ENCODE data around the gene KCNB1.

Gene KCNB1

DNA sequence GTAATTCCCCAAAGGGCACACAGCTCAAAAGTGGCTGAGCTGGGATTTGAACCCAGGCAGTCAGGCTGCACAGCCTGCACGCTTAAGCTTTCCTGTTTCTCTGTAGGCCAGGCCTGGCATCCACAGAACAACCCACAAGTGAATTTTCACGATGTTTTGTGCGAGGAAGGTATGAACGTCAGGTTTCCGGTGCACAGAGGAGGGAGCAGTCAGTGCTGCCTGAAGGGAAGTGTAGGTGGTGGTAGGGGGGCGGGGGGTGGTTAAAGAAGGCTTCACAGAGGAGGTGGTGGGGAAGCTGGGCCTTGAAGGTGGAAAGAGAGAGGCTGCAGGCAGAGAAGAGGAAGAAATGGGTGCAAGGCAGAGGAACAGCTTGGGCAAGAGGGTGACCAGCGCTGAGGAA lies 14.1 kb downstream of the KCNB1 start:
- no peak for DNase-seq

DNA sequence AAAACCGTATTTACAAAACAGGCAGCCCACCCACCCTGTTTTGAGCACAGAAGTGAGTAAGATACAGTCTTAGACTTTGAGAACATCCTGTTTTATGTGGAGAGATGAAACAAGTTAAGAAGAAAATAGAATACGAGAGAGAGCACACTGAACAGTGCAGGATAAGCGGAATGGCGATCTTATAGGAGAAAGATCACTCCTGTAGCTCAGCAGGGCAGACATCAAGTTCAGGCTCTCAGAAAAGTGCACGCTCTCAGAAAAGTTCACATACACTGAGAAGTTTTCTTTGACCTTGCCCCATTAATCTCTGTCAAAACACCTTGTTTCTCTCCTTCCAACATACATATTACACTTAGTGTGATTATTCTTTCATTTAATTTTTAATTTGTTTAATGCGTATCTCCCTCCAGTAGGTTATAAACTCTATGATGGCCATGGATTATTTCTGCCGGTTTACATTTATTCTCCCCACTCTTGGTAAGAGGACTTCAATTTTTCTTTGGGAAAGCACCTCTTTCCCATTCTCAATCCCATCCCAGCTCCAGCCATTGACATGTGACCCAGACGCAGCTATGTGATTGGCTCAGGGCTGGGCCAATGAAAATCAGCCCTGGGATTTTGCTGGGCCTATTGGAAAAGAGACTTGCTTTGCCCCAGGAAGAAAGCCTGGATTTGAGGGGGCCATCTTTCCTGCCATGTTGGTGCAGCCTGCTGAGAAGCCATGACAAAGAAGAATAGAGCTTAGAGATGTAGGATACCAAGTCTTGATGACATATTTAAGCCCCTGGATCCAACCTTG lies 16.2 kb downstream of the KCNB1 start:
- no peak for DNase-seq

DNA sequence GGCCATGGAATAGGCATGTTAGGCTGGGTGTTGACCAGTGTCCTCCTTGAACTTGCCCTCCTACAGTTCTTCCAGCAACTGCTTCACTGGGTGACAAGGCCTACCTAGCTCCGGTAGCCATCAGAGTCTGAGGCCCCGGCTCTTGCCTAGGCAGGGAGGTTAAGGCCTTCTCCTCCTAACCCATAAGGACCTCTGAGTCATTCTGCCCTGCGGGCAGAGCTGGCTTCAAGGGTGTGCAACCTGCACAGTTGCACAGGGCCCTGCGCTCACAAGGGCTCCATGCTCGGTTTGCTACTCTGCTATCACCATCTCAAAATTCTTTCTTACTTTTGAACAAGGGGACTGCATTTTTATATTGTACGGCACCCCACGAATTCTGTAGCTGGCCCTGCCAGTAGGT lies 17.9 kb downstream of the KCNB1 start:
- DNase-seq = no peak

DNA sequence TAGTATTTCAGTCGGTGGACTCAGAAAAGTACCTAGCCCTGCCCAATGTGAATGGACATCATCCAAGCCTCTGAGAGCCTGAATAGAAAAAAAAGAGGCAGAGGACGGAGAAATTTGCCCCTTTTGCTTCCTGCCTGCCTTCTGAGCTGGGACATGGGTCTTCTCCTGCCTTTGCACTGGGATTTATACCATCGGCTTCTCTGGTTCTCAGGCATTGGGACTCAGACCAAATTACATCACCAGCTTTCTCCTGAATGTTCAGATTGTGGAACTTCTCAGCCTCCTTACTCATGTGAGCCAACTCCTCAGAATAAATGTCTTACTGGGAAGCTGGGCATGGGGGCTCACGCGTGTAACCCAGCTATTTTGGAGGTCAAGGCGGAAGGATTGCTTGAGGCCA lies 19.8 kb downstream of the KCNB1 start:
- DNase-seq = no peak

DNA sequence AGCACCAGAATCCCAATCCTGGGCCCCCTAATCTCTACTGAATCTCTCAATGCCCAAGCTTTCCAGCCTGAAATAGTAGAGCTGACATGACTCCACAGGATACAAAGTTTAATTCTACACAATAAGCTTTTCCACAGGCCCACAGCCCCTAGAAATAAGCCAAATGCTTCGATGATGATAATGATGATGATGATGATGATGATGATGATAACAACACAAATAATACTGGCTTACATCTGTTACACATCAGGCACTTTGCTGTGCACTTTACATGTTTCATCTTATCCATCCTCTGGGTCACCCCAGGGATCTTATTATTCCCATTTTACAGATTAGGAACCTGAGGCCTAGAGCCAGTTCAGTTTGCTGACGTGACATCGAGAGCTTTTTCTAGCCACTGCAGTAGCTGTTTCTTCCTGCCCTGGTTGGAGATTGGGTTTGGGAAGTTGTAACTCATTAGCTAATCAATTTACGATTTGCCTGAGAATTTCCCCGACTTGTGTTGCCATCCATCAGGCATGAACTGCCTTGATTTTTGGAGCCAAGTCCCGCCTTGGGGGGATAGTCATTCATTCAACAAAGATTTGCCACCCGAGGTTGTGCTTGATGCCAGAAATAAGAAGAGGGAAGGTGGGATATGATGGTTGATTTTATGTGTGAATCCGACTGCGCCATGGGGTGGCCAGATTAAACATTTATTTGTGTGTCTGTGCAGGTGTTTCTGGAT lies 20.4 kb downstream of the KCNB1 start:
- no peak for DNase-seq

DNA sequence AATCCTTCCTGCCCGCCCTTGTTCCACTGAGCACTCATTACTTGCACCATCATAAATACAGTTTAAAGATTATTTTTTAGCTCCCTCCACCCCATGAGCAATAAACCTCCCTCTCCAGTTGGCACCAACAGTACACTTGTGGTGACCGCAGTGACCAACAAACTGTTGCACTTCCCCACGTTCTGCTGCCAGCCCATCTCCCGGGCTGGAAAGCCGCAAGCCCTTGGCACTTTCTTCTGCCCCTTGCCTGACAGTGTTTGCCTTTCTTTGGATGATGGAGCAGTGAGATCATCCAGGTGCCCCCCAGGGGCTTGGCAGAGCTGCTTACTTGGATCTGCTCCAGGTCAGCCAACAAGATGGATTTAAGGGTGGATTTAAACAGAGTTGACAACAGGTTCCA lies 21.6 kb downstream of the KCNB1 start:
- DNase-seq = no peak

DNA sequence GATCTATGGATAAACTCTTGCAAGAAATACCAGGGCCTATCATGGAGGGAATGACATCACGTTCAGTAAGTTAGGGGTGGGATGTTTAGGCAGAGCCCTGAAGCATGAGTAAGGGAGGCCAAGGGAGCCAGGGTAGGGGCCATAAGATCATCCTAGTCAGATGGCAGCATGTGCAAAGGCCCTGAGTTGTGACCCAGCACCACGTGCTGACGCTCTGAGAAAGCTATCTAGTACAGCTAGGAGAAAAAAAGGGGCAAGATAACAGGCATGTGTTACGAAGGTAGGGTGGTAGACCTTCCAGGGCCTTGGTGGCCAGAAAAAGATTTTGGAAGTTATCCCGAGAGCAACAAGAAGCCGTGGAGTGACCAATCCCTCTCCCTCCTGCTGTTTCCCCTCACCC lies 22.3 kb downstream of the KCNB1 start:
- DNase-seq = no peak

DNA sequence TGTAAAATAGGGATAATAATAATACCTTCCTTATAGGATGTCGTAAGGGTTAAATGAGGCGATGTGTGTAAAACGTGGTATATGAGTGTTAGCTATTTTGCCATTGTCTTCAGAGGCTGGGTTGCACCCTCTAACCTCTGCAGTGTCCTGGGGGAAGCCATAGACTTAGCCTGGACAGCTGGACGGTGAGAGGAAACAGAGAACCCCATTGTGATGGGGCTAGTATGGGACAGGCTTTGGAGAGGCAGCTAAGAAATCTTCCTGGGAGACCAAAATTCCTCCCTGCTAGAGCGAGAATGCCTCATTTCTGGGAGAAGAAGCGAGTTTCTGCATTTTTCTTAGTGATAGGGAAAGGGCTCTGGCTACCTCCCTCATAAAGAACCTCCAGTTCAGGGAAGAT lies 22.8 kb downstream of the KCNB1 start:
- DNase-seq = no peak

DNA sequence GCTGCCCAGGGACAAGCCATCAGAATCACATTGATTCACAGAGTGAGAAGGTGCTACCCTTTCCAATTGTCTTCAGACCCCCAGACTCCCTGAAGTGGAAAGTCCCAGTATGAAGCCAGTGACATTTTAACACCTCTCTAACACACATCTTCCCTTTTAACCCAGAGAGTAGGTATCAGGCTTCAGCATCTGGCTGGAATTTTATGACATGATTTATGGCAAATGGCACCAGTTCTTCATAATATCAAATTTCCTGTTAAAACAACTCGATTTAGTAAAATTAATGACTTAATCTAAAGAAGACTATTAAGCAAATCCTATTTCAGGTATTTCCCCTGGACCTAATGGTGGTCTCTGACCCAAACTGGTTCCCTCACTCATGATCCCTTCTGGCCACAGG lies 25.0 kb downstream of the KCNB1 start:
- DNase-seq = no peak

DNA sequence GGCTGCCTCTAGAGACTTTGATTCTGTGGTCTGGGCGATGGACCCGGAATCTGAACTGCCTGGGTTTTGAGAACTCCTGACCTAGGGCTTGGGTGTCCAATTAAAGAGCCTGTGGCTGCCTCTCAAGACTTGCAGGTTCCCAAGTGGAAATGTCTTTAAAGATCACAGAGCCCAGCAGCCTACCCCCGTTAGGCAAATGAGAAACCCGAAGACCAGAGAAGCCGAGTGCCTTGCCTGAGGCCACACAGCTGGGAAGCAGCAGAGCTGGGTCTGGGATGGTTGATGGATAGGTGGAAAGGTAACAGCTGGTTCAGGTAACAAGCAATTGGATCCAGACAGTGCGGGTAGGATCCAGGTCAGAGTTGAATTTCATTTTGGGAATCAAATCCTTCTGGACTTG lies 25.8 kb downstream of the KCNB1 start:
- DNase-seq = no peak

DNA sequence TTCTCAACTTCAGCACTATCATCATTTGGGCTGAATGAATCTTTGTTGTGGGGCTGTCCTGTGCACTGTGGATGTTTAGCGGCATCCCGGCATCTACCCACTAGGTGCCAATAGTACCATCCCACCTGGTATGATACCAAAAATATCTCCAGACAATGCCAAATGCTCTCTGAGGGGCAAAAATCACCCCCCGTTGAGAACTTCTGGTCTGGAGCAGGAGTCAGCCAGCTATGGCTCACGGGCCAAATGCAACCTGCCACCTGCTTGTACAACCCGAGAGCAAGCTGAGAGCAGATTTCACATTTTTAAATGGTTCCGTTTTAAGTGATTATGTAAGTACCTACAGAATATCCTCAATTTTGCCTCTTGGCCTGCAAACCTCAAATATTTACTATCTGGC lies 26.8 kb downstream of the KCNB1 start:
- DNase-seq = no peak

DNA sequence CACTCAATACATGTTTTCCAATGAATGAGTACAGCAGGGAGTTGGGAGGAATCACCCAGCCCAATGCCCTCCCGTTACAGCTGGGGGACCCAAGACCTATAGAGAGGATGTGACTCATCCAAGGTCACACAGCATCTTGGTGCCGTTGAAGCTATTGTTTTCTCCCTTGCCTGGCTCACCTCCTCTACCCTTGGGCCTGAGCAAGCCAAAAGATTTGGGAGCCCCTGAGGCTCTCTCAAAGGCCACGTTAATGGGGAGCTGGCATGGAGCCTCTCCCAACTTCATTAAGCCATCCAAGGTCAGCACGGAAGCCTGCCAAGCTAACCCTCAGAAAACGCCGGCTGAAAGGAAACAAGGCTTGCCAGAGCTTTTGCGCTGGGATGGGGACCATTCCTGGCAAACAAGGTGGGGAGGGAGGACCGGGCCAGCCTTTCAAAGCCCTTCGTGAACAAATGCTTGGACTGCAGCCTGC lies 30.4 kb downstream of the KCNB1 start:
- DNase-seq = no peak

DNA sequence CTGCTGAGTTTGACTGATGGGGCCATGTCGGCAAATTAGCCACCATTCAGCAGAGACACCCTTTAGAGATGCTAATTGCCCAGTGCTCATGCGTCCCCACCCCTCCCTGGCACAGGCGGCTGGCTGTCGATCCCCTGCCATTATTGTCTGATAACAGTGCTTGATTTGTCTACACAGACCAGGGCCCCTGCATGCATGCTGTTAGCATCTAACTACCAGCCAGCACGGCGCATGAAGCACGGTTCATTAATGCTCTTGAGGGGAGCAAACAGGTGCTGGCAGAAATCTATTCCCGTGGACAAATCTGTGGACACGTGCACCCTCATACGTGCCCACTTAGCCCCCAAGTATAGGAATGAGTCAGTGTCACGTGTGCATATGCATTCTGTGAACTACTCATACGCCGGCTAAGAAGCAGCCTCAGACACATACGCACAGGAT lies 32.2 kb downstream of the KCNB1 start:
- DNase-seq = no peak

DNA sequence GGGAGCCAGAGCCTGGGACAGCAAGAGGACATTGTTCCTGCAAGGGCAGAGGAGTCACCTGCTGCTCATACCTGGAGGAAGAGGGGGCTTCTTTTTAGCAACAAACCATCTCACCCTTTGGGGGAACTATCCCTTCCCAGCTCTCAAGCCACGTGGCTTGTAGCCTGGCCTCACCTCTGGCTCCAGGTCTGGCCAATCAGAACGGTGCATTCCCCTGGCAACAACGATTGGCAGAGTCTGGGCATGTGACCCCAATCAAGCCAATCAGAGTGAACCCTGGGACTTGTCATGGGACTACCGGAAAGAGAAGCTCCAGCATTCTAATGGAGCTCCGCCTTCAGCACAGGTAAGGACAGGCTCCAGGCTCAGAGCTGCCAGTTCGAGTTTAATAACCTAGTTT lies 33.6 kb downstream of the KCNB1 start:
- DNase-seq = no peak

DNA sequence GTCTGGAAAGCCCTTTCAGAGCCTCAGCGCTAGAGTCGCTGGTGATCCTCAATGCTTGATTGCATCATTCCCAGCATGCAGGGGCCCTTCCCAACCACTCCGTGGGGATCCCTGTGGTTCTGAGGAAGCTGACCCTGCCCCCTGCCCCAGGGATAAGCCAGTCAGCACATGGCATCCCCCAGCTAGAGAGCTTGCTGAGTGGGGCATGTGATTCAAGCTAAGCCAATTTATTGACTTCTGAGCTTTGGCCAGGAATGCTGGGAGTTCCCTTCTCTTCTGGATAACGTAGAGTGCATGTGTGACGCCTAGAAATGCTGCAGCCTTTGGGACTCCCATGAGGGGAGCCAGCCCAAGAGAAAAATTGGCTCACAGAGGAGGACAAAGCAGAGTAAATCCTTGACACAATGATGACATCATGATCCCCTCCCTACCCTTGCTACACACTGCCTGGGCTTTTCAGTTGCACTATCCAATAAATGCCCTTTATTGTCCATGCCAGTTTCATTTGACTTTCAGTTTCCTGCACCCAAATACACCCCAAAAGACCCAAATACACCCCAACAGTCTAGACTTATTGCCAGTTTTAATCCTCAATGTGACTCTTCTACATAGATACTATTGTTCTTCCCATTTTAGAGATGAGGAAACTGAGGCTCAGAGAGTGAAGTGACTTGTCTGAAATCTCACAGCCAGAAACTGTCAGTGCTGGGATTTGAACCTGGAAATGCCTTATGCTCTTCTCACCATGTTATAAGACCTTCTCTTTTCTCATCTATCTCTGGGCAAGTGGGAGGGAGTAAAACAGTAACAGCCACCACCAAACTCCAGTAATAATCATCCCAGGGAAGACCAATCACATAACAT lies 34.3 kb downstream of the KCNB1 start:
- no peak for DNase-seq

DNA sequence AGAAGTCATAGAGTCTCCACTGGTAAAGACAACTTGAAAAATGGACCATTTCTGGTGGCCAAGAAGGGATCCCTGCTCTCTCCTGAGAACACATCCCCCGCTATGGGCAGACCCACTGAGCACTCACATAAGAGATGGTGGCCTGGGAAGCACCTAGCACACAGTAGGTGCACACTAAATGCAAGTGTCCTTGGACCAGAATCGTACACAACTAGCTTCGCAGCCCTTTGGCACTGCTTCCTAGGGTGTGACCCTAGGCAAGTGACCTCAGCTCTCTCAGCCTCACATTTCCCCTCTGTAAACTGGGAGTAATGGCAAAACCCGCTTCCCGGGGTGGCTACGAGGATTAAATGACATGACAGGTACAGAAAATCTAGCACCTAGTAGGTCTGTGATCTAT lies 35.1 kb downstream of the KCNB1 start:
- DNase-seq = no peak

DNA sequence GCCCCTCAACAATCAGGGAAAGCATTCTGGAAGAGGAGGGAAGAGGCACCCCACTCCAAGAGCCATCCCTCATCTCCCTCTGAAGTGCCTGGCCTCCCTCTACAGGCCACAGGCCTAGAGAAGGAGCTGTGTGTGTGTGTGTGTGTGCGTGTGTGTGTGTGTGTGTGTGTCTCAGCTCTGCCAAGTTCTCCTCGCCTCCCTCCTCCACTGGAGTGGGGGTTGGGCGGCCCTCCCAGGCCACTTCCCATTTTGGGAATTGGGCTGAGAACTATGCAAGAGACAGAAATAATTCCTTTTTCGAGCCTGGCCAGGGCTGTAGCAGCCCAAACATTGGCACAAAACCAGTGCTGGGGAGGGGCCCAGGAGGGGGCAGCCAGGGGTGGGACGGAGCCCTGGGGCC lies 35.7 kb downstream of the KCNB1 start:
- DNase-seq = no peak

DNA sequence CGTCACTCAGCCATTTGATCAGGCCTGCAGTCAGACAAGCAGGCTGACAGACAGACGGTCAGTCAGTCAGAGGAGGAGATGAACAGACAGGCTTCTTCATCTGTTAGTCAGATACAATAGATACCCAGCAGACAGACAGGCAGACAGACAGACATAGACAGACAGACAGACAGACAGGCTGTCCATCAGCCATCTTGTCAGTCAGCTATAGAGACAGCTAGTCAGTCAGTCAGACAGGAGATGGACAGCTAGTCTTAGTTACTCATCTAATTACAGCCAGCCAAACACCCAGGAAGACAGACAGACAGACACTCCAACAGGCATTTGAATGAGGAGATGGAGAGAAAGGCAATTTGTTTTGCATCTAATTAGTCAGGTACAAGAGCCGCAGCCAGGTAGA lies 36.4 kb downstream of the KCNB1 start:
- no peak for DNase-seq

DNA sequence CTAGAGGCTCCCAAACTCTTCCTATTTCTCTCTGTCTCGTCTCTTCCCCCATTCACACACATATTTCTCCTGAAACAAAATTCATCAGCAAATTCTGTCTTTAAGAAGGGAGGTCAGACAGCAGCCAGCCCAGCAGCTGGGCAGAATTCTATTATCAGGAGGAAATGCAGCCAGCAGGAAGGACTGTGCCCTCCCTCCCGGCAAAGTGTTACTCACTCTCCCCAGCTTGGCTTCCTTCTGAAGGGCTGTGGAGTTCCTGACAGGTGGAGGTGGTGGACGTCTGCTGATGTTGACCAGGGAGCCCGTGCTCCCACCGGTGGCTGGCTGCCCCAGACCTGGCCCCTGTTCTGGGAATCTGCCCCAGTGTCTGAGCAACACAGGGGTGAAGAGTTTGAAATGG lies 37.3 kb downstream of the KCNB1 start:
- DNase-seq = no peak

DNA sequence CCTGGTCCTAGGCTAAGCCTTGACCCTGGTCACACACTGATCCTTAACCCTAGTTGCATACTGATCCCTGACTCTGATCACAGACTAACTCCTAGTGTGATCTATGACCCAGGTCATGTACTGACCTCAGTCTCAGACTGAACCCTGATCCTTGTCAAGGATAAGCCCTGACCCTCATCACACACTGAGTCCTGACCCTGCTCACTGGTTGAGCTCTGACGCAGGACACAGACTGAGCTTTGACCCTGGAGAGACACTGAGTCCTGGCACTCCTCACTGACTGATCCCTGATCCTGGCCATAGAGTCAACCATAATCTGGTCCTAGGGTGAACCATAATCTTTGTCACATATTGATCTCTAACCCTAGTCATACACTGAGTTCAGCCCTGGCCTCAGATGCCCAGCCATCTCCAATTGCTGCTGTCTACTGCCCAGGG lies 37.9 kb downstream of the KCNB1 start:
- no peak for DNase-seq

DNA sequence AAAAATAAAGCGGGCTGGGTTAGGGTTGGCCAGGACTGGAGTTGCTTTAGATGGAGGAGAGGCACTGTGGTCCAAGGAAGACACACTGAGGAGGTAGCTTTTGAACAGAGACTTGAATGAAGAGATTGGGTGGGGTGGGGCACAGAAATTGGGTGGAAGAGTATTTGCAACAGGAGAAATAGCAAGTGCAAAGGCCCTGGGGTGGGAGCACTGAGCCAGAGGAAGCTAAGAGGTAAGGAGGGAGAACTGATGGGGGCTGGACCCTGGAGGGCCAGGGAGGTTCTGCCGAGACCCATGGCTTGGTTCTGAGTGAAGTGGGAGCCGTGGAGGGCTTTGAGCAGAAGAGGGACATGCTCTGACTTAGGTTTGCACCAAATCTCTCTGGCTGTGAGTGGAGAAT lies 45.4 kb downstream of the KCNB1 start:
- DNase-seq = no peak

DNA sequence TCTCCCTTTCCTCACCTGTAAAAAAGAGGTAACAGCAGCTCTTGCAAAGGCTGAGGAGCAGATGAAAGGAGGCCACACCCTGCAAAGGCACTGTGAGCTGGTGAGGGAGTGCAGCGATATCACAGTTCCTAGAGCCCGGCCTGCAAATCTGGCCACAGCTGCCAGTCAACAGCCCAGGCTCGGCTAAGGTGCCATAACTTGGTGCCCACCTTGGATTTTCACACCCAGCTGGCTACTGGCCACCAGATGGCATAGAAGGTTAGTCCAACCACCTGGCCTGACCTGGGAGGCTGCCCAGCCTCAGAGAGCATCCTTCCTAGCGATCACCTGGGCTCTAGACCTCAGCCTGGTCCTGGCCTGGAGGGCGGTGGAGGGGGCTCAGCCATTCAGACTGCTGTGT lies 46.8 kb downstream of the KCNB1 start:
- no peak for DNase-seq

DNA sequence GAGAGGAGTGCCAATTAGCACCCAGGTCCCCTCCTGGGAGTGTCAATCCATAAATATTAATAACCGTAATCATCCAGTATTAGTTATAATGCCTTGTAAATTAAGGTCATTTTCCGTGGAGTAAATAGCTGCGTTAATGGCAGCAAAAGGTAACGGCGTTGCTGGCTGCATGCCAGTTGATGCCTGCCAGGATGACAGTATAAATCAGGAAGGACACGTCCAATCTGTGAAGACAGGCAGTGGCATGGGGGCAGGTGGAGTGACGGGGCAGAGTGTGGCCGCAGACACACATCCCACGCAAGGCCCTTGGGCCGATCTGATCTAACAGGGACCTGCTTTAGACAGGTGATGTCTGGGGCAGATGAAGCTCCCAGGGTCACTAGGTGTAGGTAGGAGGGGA lies 49.1 kb downstream of the KCNB1 start:
- no peak for DNase-seq

DNA sequence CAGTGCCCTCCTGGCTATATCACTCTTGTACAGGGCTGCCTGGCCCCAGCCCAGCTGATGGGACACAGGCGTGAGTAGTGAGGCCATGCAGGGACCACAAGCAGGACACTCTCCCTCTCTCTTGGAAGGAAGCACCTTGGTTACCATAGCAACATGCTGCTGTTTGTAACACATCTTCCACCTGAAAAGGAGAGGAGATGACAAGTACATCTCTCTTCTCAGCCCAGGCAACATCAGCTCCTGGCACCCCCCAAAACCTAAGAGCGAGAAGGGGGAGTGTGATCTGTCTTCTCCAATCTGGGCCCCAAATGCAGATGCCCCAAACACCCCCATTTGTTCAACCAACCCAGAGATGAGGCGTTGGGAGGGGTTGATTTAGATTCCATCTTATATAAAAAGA lies 49.9 kb downstream of the KCNB1 start:
- no peak for DNase-seq
